GM21390 (cell line): ENCODE results near the gene MARVELD2.

ENCODE experiments used
- ATAC-seq: cut with Tn5 transposase; IDR thresholded peaks from one replicate; pipeline ENCODE4 v1.9.1; 2021; ENCODE audit not compliant: unreplicated experiment

MARVELD2 gene

GRCh38 chr5:69492391-69492922, 77.5 kb downstream of the MARVELD2 start, which contains the start of gene OCLN:
OCLN (plus strand) TSS chr5:69492790; CDS start chr5:69504245, 11,455 bp downstream.
- peak; percentile 62 for ATAC-seq

DNA sequence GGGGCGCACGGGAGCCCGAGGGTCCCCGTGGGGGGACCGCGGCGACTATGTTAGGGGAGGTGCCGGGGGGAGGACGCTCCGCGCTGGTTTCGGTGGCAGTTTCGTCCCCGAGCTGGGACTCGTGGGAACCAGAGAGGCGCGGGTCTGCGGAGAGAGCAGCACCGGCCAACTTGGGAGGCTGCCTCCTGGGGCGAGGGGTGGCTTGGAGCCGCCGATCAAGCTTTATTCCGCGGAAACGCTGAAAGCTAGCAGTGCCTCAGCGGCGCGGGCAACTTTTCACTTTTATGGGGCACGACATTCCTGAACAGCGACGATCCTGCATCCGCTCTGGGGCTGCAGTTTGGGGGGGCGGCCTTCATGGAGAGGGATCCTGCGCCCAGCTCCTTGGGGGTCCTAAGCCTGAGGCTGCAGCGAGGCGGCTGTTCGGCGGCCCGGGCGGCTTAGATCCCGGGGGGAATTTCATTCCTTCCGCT, 78.0 kb downstream of the MARVELD2 start:
- peak; percentile 50 for ATAC-seq

DNA sequence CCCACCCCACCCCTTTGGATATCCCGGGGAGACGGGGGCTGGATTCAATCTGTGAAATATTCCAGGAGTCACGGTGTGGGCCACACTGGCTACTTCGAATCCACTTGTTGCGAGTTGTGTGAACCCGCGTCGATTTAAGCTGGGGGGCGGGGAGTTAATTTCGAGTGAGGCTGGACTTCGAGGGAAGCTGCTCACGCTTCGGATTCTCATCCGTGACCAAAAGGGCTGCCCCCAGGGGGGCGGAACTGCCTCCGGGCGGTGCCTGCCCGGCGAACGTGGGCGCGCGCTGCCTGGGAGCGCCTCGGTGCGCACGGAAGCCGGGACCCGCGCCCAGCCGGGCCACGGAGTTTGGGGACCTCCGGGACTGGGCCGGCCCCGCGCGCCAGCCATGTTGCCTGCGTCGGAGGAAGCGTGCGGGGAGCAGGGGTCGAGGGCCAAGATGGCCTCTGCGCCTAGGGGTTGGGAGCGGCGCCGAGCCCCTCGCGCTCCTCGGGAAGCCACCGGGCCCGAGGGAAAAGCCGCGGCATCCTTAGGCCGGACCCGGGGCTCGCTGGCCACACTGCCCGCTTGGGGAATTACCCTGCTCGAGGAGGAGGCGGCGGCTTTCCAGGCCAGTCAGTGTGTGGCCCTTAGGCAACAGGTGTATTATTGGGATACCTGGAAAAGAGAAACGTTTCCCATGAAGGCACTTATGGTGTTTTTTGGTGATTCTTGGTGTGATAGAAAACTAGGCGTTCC, 78.6 kb downstream of the MARVELD2 start:
- ATAC-seq = no peak
